H9 (cell line): ENCODE results near the gene KCNMB1. TPM values are rescaled to one million over a fixed set of nuclear protein-coding genes. Genes with fewer than 3 reads are reported as not detected.

Source experiments
- DNase-seq: peaks from one replicate; pipeline ENCODE4 v3.0.0-alpha.2; 2017
- H2AFZ ChIP-seq: one replicate; pipeline ENCODE4 v1.6.1; 2013; ENCODE audit warnings: mild to moderate bottlenecking, low read length, control low read depth, moderate library complexity
- H2AK5ac ChIP-seq: 2 replicates; pipeline ENCODE4 v1.6.1; 2013; ENCODE audit warnings: low read length, control low read depth, mixed read lengths; ENCODE audit not compliant: insufficient read length
- H2BK120ac ChIP-seq: one replicate; pipeline ENCODE4 v1.6.1; 2013; ENCODE audit warnings: low read depth, mild to moderate bottlenecking, low read length, control low read depth, inconsistent platforms; ENCODE audit not compliant: poor library complexity, severe bottlenecking
- H2BK12ac ChIP-seq: 2 replicates; pipeline ENCODE4 v1.6.1; 2013; ENCODE audit warnings: low read length, control low read depth, mixed read lengths, low read depth; ENCODE audit not compliant: insufficient read length
- H2BK15ac ChIP-seq: 2 replicates; pipeline ENCODE4 v1.6.1; 2013; ENCODE audit warnings: low read depth, low read length, control low read depth
- H2BK20ac ChIP-seq: one replicate; pipeline ENCODE4 v1.6.1; 2013; ENCODE audit warnings: low read depth, mild to moderate bottlenecking, low read length, control low read depth, inconsistent platforms; ENCODE audit not compliant: poor library complexity, severe bottlenecking
- H2BK5ac ChIP-seq: 2 replicates; pipeline ENCODE4 v1.6.1; 2013; ENCODE audit warnings: low read length, control low read depth, mixed read lengths; ENCODE audit not compliant: insufficient read length
- H3K14ac ChIP-seq: 2 replicates; pipeline ENCODE4 v1.6.1; 2013; ENCODE audit warnings: low read length, control low read depth; ENCODE audit not compliant: insufficient read depth
- H3K18ac ChIP-seq: 2 replicates; pipeline ENCODE4 v1.6.1; 2013; ENCODE audit warnings: low read depth, mild to moderate bottlenecking, mixed read lengths, low read length, control low read depth; ENCODE audit not compliant: insufficient read length
- H3K23ac ChIP-seq: 2 replicates; pipeline ENCODE4 v1.6.1; 2013; ENCODE audit warnings: low read length, control low read depth, mixed read lengths, low read depth; ENCODE audit not compliant: insufficient read length
- H3K23me2 ChIP-seq: 2 replicates; pipeline ENCODE4 v1.6.1; 2013; ENCODE audit warnings: low read depth, mild to moderate bottlenecking, mixed read lengths, low read length, control low read depth; ENCODE audit not compliant: insufficient read length, poor library complexity, severe bottlenecking
- H3K27ac ChIP-seq: 2 replicates; pipeline ENCODE4 v1.5.1; 2013; ENCODE audit warnings: low read length, control low read depth, mixed read lengths, low read depth; ENCODE audit not compliant: insufficient read length
- H3K27me3 ChIP-seq: 2 replicates; pipeline ENCODE4 v1.6.1; 2013; ENCODE audit warnings: low read length, control low read depth, inconsistent platforms; ENCODE audit not compliant: insufficient read depth
- H3K4ac ChIP-seq: 2 replicates; pipeline ENCODE4 v1.6.1; 2013; ENCODE audit warnings: low read depth, mild to moderate bottlenecking, control low read depth, inconsistent platforms, low read length, moderate library complexity
- H3K4me1 ChIP-seq: 2 replicates; pipeline ENCODE4 v1.6.1; 2013; ENCODE audit warnings: low read length, control low read depth, inconsistent platforms; ENCODE audit not compliant: insufficient read depth
- H3K4me2 ChIP-seq: 2 replicates; pipeline ENCODE4 v1.6.1; 2013; ENCODE audit warnings: low read length, control low read depth, mixed read lengths; ENCODE audit not compliant: insufficient read length, insufficient read depth
- H3K56ac ChIP-seq: 2 replicates; pipeline ENCODE4 v1.6.1; 2013; ENCODE audit warnings: low read depth, mild to moderate bottlenecking, mixed read lengths, low read length, control low read depth; ENCODE audit not compliant: insufficient read length
- H3K79me1 ChIP-seq: 2 replicates; pipeline ENCODE4 v1.6.1; 2013; ENCODE audit warnings: low read depth, mild to moderate bottlenecking, moderate library complexity, low read length, control low read depth, inconsistent platforms; ENCODE audit not compliant: insufficient read depth, poor library complexity, severe bottlenecking
- H3K79me2 ChIP-seq: 2 replicates; pipeline ENCODE4 v1.6.1; 2013; ENCODE audit warnings: low read length, control low read depth, inconsistent platforms; ENCODE audit not compliant: insufficient read depth
- H3K9ac ChIP-seq: 2 replicates; pipeline ENCODE4 v1.6.1; 2013; ENCODE audit warnings: low read length, control low read depth, mixed read lengths; ENCODE audit not compliant: insufficient read length; ENCODE audit errors: extremely low read depth
- H3K9me3 ChIP-seq: one replicate; pipeline ENCODE4 v1.6.1; 2013; ENCODE audit warnings: low read depth, low read length, inconsistent platforms; ENCODE audit not compliant: control insufficient read depth
- H3T11ph ChIP-seq: one replicate; pipeline ENCODE4 v1.6.1; 2013; ENCODE audit warnings: mild to moderate bottlenecking, low read length, control low read depth, inconsistent platforms
- H4K20me1 ChIP-seq: one replicate; pipeline ENCODE4 v1.6.1; 2013; ENCODE audit not compliant: control insufficient read depth, insufficient read length, insufficient read depth
- H4K5ac ChIP-seq: 2 replicates; pipeline ENCODE4 v1.6.1; 2013; ENCODE audit warnings: low read depth, mild to moderate bottlenecking, mixed read lengths, low read length, control low read depth; ENCODE audit not compliant: insufficient read length
- H4K8ac ChIP-seq: replicated peaks from 2 replicates; pipeline ENCODE4 v1.6.1; 2013; ENCODE audit warnings: low read length, control low read depth, mixed read lengths, low read depth; ENCODE audit not compliant: insufficient read length
- H4K91ac ChIP-seq: 2 replicates; pipeline ENCODE4 v1.6.1; 2013; ENCODE audit warnings: low read depth, mild to moderate bottlenecking, moderate library complexity, mixed read lengths, low read length, control low read depth; ENCODE audit not compliant: insufficient read length
- H3K27ac Mint-ChIP-seq, 3 experiments: 2 replicates in 2 of 3; 3 replicates in 1 of 3; pipeline ENCODE4 v1.8.0; 2020 to 2021; ENCODE audit warnings: mixed read lengths in 3 of 3, mild to moderate bottlenecking in 1 of 3, moderate library complexity in 1 of 3
- H3K27me3 Mint-ChIP-seq: 2 replicates; pipeline ENCODE4 v1.8.0; 2021; ENCODE audit warnings: low read depth, mild to moderate bottlenecking, moderate library complexity, mixed read lengths
- H3K36me3 Mint-ChIP-seq, 3 experiments: 2 replicates in 2 of 3; 3 replicates in 1 of 3; pipeline ENCODE4 v1.8.0; 2020 to 2021; ENCODE audit warnings: low read depth in 3 of 3, mixed read lengths in 3 of 3; ENCODE audit not compliant: insufficient read depth in 1 of 3
- H3K4me1 Mint-ChIP-seq, 2 experiments: 2 replicates each; pipeline ENCODE4 v1.8.0; 2020; ENCODE audit warnings: mixed read lengths in 2 of 2
- H3K4me3 Mint-ChIP-seq, 2 experiments: 2 replicates in 1 of 2; 3 replicates in 1 of 2; pipeline ENCODE4 v1.8.0; 2020 to 2021; ENCODE audit warnings: mild to moderate bottlenecking in 2 of 2, mixed read lengths in 2 of 2, moderate library complexity in 1 of 2
- H3K9me3 Mint-ChIP-seq, 2 experiments: 2 replicates in 1 of 2; 3 replicates in 1 of 2; pipeline ENCODE4 v1.8.0; 2020; ENCODE audit warnings: mild to moderate bottlenecking in 2 of 2, mixed read lengths in 2 of 2, moderate library complexity in 1 of 2
- WGBS: extraction: QIAGEN DNeasy Blood & Tissue Kit; methylation state at CpG from one replicate; pipeline ENCODE4 v1.1.7; 2013; ENCODE audit warnings: missing lambda C conversion rate, low lambda C conversion rate, mixed read lengths; ENCODE audit not compliant: insufficient read length; ENCODE audit errors: extremely low coverage; 5-methylcytosine and 5-hydroxymethylcytosine counted together
- total RNA-seq: library from RNA; stranded (reverse); gene quantifications from 2 replicates; pipeline ENCODE4 v1.2.1, GENCODE V29; 2021
- TF ChIP-seq, protein P1 (sequence below): fragments of 200-600 bp; sonication (generic); conservative IDR thresholded peaks from 3 replicates; pipeline ENCODE4 v1.8.0; 2021; ENCODE audit warnings: antibody characterized with exemption, mild to moderate bottlenecking

The KCNMB1 gene
- total RNA-seq, 1 experiment from 2014 or later: 0.28 TPM

DNA sequence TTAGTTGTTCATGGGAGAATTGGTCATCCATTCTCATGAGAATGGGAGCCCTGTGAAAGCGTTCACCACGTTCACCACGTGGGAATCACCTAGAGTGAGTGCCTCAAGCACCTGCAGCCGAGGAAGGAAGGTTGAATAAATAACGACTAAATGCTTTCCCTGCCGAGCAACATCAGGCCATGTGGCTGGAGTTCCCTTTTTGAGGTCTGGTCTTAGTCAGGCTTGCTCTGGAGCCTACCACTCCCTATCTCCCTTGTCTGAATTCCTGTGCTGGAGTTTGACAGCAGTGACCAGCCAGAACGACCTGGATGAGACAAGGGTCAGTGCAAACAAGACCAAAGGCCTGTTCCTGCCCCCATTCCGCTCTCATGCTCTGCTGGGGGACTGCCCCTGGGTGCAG lies 28.5 kb downstream of the KCNMB1 start:
- Histone ChIP-seq H4K20me1 (no peaks in the 10 kb centered on the region), H4K91ac (no peak overlapping the region), H3K14ac (0 out of 2 replicates have a peak overlapping the region, but pooled peaks have one; percentile 18), H3K18ac (no peak overlapping the region), H2BK15ac (no peak overlapping the region), H3T11ph (no peak overlapping the region), H4K8ac (no peak overlapping the region), H2BK12ac (no peak overlapping the region), H2BK120ac (no peak overlapping the region), H3K56ac (no peak overlapping the region), H3K9ac (no peak overlapping the region), H2AK5ac (no peak overlapping the region), H3K23me2 (no peaks in the 10 kb centered on the region), H3K23ac (no peak overlapping the region), H3K79me2 (no peaks in the 10 kb centered on the region), H3K4ac (no peak overlapping the region), H3K4me2 (no peak overlapping the region), H3K9me3 (no peaks in the 10 kb centered on the region), H2AFZ (no peak overlapping the region), H4K5ac (no peak overlapping the region), H3K27ac (no peak overlapping the region), H3K4me1 (no peaks in the 10 kb centered on the region; the same call in 1 of the 2 replicates), H3K79me1 (no peaks in the 10 kb centered on the region), H2BK5ac (no peak overlapping the region), H3K27me3 (no peaks in the 10 kb centered on the region; the same call in 1 of the 2 replicates), H2BK20ac (no peak overlapping the region)
- no peaks in the 10 kb centered on the region; a peak in 1 of 7 replicates for H3K36me3 Mint-ChIP-seq
- H3K27me3 Mint-ChIP-seq: peaks cover 1% of the 10 kb centered on the region
- peaks cover 24 to 37% of the 10 kb centered on the region in 2 experiments for H3K4me1 Mint-ChIP-seq
- TF ChIP-seq, protein P1, sequence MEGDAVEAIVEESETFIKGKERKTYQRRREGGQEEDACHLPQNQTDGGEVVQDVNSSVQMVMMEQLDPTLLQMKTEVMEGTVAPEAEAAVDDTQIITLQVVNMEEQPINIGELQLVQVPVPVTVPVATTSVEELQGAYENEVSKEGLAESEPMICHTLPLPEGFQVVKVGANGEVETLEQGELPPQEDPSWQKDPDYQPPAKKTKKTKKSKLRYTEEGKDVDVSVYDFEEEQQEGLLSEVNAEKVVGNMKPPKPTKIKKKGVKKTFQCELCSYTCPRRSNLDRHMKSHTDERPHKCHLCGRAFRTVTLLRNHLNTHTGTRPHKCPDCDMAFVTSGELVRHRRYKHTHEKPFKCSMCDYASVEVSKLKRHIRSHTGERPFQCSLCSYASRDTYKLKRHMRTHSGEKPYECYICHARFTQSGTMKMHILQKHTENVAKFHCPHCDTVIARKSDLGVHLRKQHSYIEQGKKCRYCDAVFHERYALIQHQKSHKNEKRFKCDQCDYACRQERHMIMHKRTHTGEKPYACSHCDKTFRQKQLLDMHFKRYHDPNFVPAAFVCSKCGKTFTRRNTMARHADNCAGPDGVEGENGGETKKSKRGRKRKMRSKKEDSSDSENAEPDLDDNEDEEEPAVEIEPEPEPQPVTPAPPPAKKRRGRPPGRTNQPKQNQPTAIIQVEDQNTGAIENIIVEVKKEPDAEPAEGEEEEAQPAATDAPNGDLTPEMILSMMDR: no peak
- H3K27ac Mint-ChIP-seq: no peak overlapping the region
- no CpG with 5 or more reads among the region's 8 CpGs for WGBS
- DNase-seq: no peak
- no peak overlapping the region for H3K4me3 Mint-ChIP-seq
- H3K9me3 Mint-ChIP-seq: no peaks in the 10 kb centered on the region; a peak in 1 of 5 replicates
